IMR-90 (cell line): ENCODE measurements around the gene KYNU. TPM values are rescaled to one million over a fixed set of nuclear protein-coding genes. Genes with fewer than 3 reads are reported as not detected.

Source experiments
- ATAC-seq: fragments of 200-7000 bp; cut with Tn5 transposase; 2 replicates; pipeline ENCODE4 v1.9.1; 2020; ENCODE audit warnings: low read depth, mild to moderate bottlenecking, moderate library complexity
- BruUV-seq: library from RNA; stranded (reverse); fragments of 400-500 nt; replicated peaks from 2 replicates; lab custom pipeline; 2021; lab: Mats Ljungman, UMichigan
- CTCF ChIA-PET: fragments of 300-600 bp; formaldehyde crosslinking; extraction: SDS; loops from one replicate; lab custom pipeline; 2021; ENCODE audit warnings: antibody characterized with exemption; lab: Yijun Ruan, JAX
- POLR2A ChIA-PET: fragments of 300-600 bp; sonication (Branson Sonifier 250); formaldehyde crosslinking; loops from one replicate; lab custom pipeline; 2022; ENCODE audit warnings: antibody characterized with exemption; ENCODE audit not compliant: unreplicated experiment; lab: Charles Lee
- DNase-seq: peaks from one replicate; pipeline ENCODE4 v3.0.0; 2013
- H2AFZ ChIP-seq: replicated peaks from 2 replicates; pipeline ENCODE3; 2013; ENCODE audit warnings: low read length, mild to moderate bottlenecking; ENCODE audit not compliant: poor library complexity
- H2AK5ac ChIP-seq: 2 replicates; pipeline ENCODE4 v1.6.1; 2013; ENCODE audit warnings: low read depth, low read length, inconsistent platforms
- H2AK9ac ChIP-seq: replicated peaks from 2 replicates; pipeline ENCODE3; 2013; ENCODE audit warnings: mild to moderate bottlenecking, low read depth, low read length, moderate library complexity; ENCODE audit not compliant: poor library complexity
- H2BK120ac ChIP-seq: 2 replicates; pipeline ENCODE4 v1.6.1; 2013; ENCODE audit warnings: low read depth, low read length, inconsistent platforms
- H2BK15ac ChIP-seq: 3 replicates; pipeline ENCODE4 v1.6.1; 2013; ENCODE audit warnings: low read depth, low read length, inconsistent platforms
- H2BK20ac ChIP-seq: 2 replicates; pipeline ENCODE4 v1.6.1; 2013; ENCODE audit warnings: low read depth, mild to moderate bottlenecking, inconsistent platforms, low read length, moderate library complexity
- H2BK5ac ChIP-seq: 2 replicates; pipeline ENCODE4 v1.6.1; 2013; ENCODE audit warnings: mild to moderate bottlenecking, low read depth, low read length, inconsistent platforms; ENCODE audit not compliant: poor library complexity, severe bottlenecking
- H3K14ac ChIP-seq: replicated peaks from 2 replicates; pipeline ENCODE4 v1.6.1; 2013; ENCODE audit warnings: low read depth, low read length, inconsistent platforms
- H3K18ac ChIP-seq: 2 replicates; pipeline ENCODE4 v1.6.1; 2013; ENCODE audit warnings: low read depth, low read length, control low read depth
- H3K23ac ChIP-seq: 2 replicates; pipeline ENCODE4 v1.6.1; 2013; ENCODE audit warnings: low read depth, low read length, inconsistent platforms
- H3K27ac ChIP-seq: 2 replicates; pipeline ENCODE4 v1.5.1; 2013; ENCODE audit warnings: mild to moderate bottlenecking, control low read depth, low read length; ENCODE audit not compliant: insufficient read depth
- H3K27me3 ChIP-seq: 2 replicates; pipeline ENCODE4 v1.6.1; 2013; ENCODE audit warnings: low read length; ENCODE audit not compliant: control insufficient read depth, insufficient read depth
- H3K36me3 ChIP-seq: 2 replicates; pipeline ENCODE4 v1.6.1; 2013; ENCODE audit warnings: low read length, mixed read lengths; ENCODE audit not compliant: control insufficient read depth, insufficient read depth
- H3K4ac ChIP-seq: 2 replicates; pipeline ENCODE4 v1.6.1; 2013; ENCODE audit warnings: low read depth, low read length, inconsistent platforms
- H3K4me1 ChIP-seq: 2 replicates; pipeline ENCODE4 v1.6.1; 2013; ENCODE audit warnings: low read length, mixed read lengths; ENCODE audit not compliant: control insufficient read depth, insufficient read depth
- H3K4me2 ChIP-seq: 2 replicates; pipeline ENCODE4 v1.6.1; 2013; ENCODE audit warnings: low read depth, mild to moderate bottlenecking, control low read depth, low read length, moderate library complexity
- H3K4me3 ChIP-seq: 2 replicates; pipeline ENCODE4 v1.5.1; 2013; ENCODE audit warnings: low read depth, mild to moderate bottlenecking, control low read depth, low read length, moderate library complexity; ENCODE audit not compliant: insufficient read depth
- H3K56ac ChIP-seq: 2 replicates; pipeline ENCODE4 v1.6.1; 2013; ENCODE audit warnings: low read length, inconsistent platforms; ENCODE audit not compliant: insufficient read depth; ENCODE audit errors: extremely low read depth
- H3K79me1 ChIP-seq, 2 experiments: 2 replicates each; pipeline ENCODE4 v1.6.1; 2013; ENCODE audit warnings: low read length in 2 of 2, inconsistent platforms in 1 of 2, low read depth in 1 of 2
- H3K9ac ChIP-seq: 2 replicates; pipeline ENCODE4 v1.6.1; 2013; ENCODE audit warnings: low read depth, low read length, control low read depth
- H3K9me1 ChIP-seq: 2 replicates; pipeline ENCODE4 v1.6.1; 2013; ENCODE audit warnings: low read length, inconsistent platforms; ENCODE audit not compliant: insufficient read depth
- H3K9me3 ChIP-seq: 2 replicates; pipeline ENCODE4 v1.6.1; 2013; ENCODE audit warnings: low read length; ENCODE audit not compliant: control insufficient read depth, insufficient read depth
- H4K20me1 ChIP-seq: 2 replicates; pipeline ENCODE4 v1.6.1; 2013; ENCODE audit warnings: low read length, inconsistent platforms; ENCODE audit not compliant: insufficient read depth
- H4K5ac ChIP-seq: 2 replicates; pipeline ENCODE4 v1.6.1; 2013; ENCODE audit warnings: mild to moderate bottlenecking, low read depth, low read length, control low read depth
- H4K8ac ChIP-seq, 2 experiments: 2 replicates each; pipeline ENCODE4 v1.6.1; 2013; ENCODE audit warnings: low read depth in 2 of 2, low read length in 2 of 2, control low read depth in 1 of 2, inconsistent platforms in 1 of 2
- H4K91ac ChIP-seq: 2 replicates; pipeline ENCODE4 v1.6.1; 2013; ENCODE audit warnings: low read depth, low read length, inconsistent platforms; ENCODE audit not compliant: insufficient read depth
- CEBPB ChIP-seq: IDR thresholded peaks from 2 replicates; pipeline ENCODE4 v1.6.1; 2012; ENCODE audit warnings: low read depth, low read length, improper control_type of control experiment
- FOS ChIP-seq: fragments of 150-350 bp; IDR thresholded peaks from 2 replicates; pipeline ENCODE4 v1.6.1; 2016; ENCODE audit warnings: low read depth, low read length
- MXI1 ChIP-seq: IDR thresholded peaks from 2 replicates; pipeline ENCODE4 v1.6.1; 2012; ENCODE audit warnings: low read depth, mild to moderate bottlenecking, low read length, moderate library complexity, borderline replicate concordance
- NFE2L2 ChIP-seq: fragments of 150-350 bp; IDR thresholded peaks from 2 replicates; pipeline ENCODE4 v1.6.1; 2016; ENCODE audit warnings: low read depth, mild to moderate bottlenecking, low read length
- POLR2A ChIP-seq: IDR thresholded peaks from 2 replicates; pipeline ENCODE4 v1.6.1; 2012; ENCODE audit warnings: mild to moderate bottlenecking, low read depth, low read length
- RFX5 ChIP-seq: IDR thresholded peaks from 2 replicates; pipeline ENCODE4 v1.8.0; 2012; ENCODE audit warnings: low read depth, mild to moderate bottlenecking, low read length, moderate library complexity
- SMC3 ChIP-seq: fragments of 150-350 bp; IDR thresholded peaks from 2 replicates; pipeline ENCODE4 v1.6.1; 2016; ENCODE audit warnings: low read depth, mild to moderate bottlenecking, antibody characterized with exemption, low read length, moderate library complexity
- WGBS, 2 experiments: methylation state at CpG; one replicate each; pipeline versions ENCODE4 v1.1.5 to v1.1.7; 2013; ENCODE audit warnings: missing lambda C conversion rate in 2 of 2; ENCODE audit not compliant: insufficient read length in 1 of 2; ENCODE audit errors: extremely low coverage in 2 of 2; 5-methylcytosine and 5-hydroxymethylcytosine counted together
- dilution Hi-C: fragments of 300-500 bp; cut with HindIII; formaldehyde crosslinking; loops from one replicate; pipeline ENCODE4 v1.14.3; 2018; ENCODE audit warnings: low sequenced_read_pairs; ENCODE audit not compliant: unreplicated experiment
- in situ Hi-C: fragments of 300-500 bp; cut with MboI; formaldehyde crosslinking; loops from 3 replicates; pipeline ENCODE4 v1.14.3; 2019; ENCODE audit warnings: low sequenced_read_pairs, inconsistent platforms, mixed read lengths
- intact Hi-C: fragments of 100-400 bp; cut with micrococcal nuclease; formaldehyde crosslinking; loops from 2 replicates; pipeline ENCODE4 v1.10.0; 2022
- polyA plus RNA-seq, 3 experiments: library from polyadenylated mRNA; depleted of rRNA; stranded (reverse); fragments of >200 nt; gene quantifications; 2 replicates each; pipeline ENCODE4 v1.2.3, GENCODE V29; 2012; ENCODE audit warnings: low replicate concordance in 1 of 3
- total RNA-seq: library from RNA; depleted of rRNA; stranded (reverse); fragments of >200 nt; gene quantifications from 2 replicates; pipeline ENCODE4 v1.2.3, GENCODE V29; 2012
- TF ChIP-seq, protein P1 (sequence below): fragments of 150-350 bp; IDR thresholded peaks from 2 replicates; pipeline ENCODE4 v1.6.1; 2016; ENCODE audit warnings: low read depth, mild to moderate bottlenecking, low read length, moderate library complexity, borderline replicate concordance
- TF ChIP-seq, protein P2 (sequence below): conservative IDR thresholded peaks from 2 replicates; pipeline ENCODE4 v1.5.1; 2012; ENCODE audit warnings: mild to moderate bottlenecking, low read depth, low read length, improper control_type of control experiment
- TF ChIP-seq, protein P3 (sequence below): fragments of 150-350 bp; IDR thresholded peaks from 2 replicates; pipeline ENCODE4 v1.6.1; 2017; ENCODE audit warnings: mild to moderate bottlenecking, antibody characterized with exemption, low read length, low read depth

Gene KYNU
- total and polyA plus RNA-seq, 2 of the 4 experiments (the other 2 are of a cell fraction), result 0.75 to 2.9 TPM

DNA sequence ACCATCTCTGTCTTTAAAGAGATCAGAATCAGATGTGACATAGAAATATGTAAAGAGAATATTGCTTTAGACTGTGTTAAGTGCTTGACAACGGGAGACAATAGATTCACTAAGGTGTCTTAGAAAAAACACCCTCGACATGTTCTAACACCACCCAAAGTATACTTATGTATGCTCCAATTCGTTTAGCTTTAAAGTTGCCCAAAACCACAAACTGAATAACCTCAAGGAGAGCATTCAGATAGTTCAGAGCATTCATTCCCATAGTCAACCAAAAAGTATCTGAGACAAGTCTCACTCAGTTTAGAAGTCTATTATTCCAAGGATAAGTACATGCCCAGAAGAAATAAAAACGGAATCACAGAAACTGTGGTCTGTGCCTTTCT, 96.4 kb downstream of the KYNU start:
- TF ChIP-seq NFE2L2 (no peak), MXI1 (no peak), RFX5 (no peak), POLR2A (no peak), CEBPB (no peak), FOS (no peak), SMC3 (no peak)
- TF ChIP-seq, protein P1, sequence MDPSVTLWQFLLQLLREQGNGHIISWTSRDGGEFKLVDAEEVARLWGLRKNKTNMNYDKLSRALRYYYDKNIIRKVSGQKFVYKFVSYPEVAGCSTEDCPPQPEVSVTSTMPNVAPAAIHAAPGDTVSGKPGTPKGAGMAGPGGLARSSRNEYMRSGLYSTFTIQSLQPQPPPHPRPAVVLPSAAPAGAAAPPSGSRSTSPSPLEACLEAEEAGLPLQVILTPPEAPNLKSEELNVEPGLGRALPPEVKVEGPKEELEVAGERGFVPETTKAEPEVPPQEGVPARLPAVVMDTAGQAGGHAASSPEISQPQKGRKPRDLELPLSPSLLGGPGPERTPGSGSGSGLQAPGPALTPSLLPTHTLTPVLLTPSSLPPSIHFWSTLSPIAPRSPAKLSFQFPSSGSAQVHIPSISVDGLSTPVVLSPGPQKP, result no peak
- TF ChIP-seq, protein P2, sequence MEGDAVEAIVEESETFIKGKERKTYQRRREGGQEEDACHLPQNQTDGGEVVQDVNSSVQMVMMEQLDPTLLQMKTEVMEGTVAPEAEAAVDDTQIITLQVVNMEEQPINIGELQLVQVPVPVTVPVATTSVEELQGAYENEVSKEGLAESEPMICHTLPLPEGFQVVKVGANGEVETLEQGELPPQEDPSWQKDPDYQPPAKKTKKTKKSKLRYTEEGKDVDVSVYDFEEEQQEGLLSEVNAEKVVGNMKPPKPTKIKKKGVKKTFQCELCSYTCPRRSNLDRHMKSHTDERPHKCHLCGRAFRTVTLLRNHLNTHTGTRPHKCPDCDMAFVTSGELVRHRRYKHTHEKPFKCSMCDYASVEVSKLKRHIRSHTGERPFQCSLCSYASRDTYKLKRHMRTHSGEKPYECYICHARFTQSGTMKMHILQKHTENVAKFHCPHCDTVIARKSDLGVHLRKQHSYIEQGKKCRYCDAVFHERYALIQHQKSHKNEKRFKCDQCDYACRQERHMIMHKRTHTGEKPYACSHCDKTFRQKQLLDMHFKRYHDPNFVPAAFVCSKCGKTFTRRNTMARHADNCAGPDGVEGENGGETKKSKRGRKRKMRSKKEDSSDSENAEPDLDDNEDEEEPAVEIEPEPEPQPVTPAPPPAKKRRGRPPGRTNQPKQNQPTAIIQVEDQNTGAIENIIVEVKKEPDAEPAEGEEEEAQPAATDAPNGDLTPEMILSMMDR, result no peak
- TF ChIP-seq, protein P3, sequence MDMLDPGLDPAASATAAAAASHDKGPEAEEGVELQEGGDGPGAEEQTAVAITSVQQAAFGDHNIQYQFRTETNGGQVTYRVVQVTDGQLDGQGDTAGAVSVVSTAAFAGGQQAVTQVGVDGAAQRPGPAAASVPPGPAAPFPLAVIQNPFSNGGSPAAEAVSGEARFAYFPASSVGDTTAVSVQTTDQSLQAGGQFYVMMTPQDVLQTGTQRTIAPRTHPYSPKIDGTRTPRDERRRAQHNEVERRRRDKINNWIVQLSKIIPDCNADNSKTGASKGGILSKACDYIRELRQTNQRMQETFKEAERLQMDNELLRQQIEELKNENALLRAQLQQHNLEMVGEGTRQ, result no peak
- Histone ChIP-seq H3K4me1 (peaks cover 13% of the 10 kb centered on the region), H2BK120ac (peak overlapping the region; percentile 52; the same call in 1 of the 2 replicates), H3K27ac (peak overlapping the region; percentile 10; the same call in 1 of the 2 replicates), H3K27me3 (no peaks in the 10 kb centered on the region), H3K79me1 (no peaks in the 10 kb centered on the region), H3K4me3 (no peak overlapping the region), H2BK20ac (0 out of 2 replicates have a peak overlapping the region, but pooled peaks have one; percentile 18), H3K14ac (peak overlapping the region; percentile 20; the same call in 1 of the 2 replicates), H4K5ac (peak overlapping the region; percentile 99), H2AK5ac (no peak overlapping the region), H3K9ac (no peak overlapping the region), H3K9me3 (no peaks in the 10 kb centered on the region), H3K18ac (peak overlapping the region; percentile 95), H2BK5ac (peak overlapping the region; percentile 80), H2AK9ac (no peak overlapping the region), H4K20me1 (no peaks in the 10 kb centered on the region), H2AFZ (no peak overlapping the region), H3K4me2 (0 out of 2 replicates have a peak overlapping the region, but pooled peaks have one; percentile 31), H3K23ac (0 out of 2 replicates have a peak overlapping the region, but pooled peaks have one; percentile 4), H3K9me1 (no peaks in the 10 kb centered on the region), H3K36me3 (no peaks in the 10 kb centered on the region), H3K4ac (no peak overlapping the region), H4K91ac (peak overlapping the region; percentile 25; the same call in 1 of the 2 replicates), H4K8ac (peak overlapping the region; percentile 17 to 29; a peak in 2 of 4 replicates), H2BK15ac (no peak overlapping the region), H3K56ac (no peak overlapping the region)
- ChIA-PET POLR2A (no interaction called here), CTCF (interaction anchor here (0.6 to 2.1 kb wide), 2 partner anchors 66 to 291 kb away, joined by 4 to 9 read pairs; no protein-coding TSS in a partner anchor)
- dilution Hi-C loops (no loop called here), in situ Hi-C loops (no loop called here), intact Hi-C loops (loop anchor here (5.0 kb wide), 1 partner anchor 112 kb away; no protein-coding TSS in a partner anchor)
- ATAC-seq (no peak; the same call in 1 of the 2 replicates), DNase-seq (no peak)
- no CpG with 5 or more reads among the region's 4 CpGs for WGBS, 2 experiments
- no TSS peak for BruUV-seq
